ENCODE measurements around the gene ACVR2B. TPM values are rescaled to one million over a fixed set of nuclear protein-coding genes. Genes with fewer than 3 reads are reported as not detected.

The ACVR2B gene
- total RNA-seq, 1 experiment from 2014 or later = 2.8 TPM

DNA sequence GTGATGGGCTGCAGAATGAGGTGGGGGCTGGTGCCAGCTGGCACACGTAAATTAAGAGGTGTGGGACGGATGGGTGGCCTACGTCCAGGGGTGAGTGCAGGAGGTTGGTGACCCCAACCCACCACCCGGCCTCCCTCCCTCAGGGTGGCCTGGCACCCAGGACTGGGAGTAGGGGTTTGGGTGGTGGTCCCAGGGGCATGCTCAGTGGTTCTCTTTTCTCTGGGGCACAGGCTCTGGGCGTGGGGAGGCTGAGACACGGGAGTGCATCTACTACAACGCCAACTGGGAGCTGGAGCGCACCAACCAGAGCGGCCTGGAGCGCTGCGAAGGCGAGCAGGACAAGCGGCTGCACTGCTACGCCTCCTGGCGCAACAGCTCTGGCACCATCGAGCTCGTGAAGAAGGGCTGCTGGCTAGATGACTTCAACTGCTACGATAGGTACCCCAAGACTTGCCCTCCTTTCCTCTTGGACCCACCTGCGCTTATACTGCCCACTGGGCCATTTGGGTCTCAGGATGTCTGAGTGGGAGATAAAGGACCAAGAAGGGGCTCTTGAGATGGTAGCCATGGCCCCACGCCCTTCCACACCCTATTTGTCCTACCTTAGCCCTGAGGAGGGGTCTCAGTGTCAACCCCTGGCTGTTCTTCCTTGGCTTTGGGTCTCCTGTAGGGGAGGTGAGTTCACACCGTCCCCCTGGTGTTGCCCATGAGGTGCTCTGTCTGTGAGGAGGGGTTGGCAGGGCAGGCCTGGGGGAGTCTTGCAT is 23.5 kb downstream of the ACVR2B start:
- DNase-seq (ENCODE audit: low read depth, low spot score) (no peak), ATAC-seq (no peak)
- Histone ChIP-seq H3K27me3 (ENCODE audit: control insufficient read depth, insufficient read depth, low read length) (no peaks in the 10 kb centered on the region), H3K9me3 (ENCODE audit: control insufficient read depth, insufficient read depth, low read depth, low read length) (no peaks in the 10 kb centered on the region), H3K4me3 (ENCODE audit: low read depth in 2 of 2, low read length in 2 of 2) (no peak overlapping the region), H3K36me3 (ENCODE audit: control insufficient read depth, insufficient read depth, low read length) (no peaks in the 10 kb centered on the region), H3K27ac (ENCODE audit: low read length) (no peak overlapping the region), H3K4me1 (ENCODE audit: control insufficient read depth, insufficient read depth, low read length) (no peaks in the 10 kb centered on the region)
- in situ Hi-C loops (cut with HindIII; ENCODE audit: low pct_unique_long_range_greater_than_20kb, low sequenced_read_pairs) (no loop called here), intact Hi-C loops (cut with micrococcal nuclease; ENCODE audit: unreplicated experiment) (no loop called here)
- POLR2A ChIA-PET = no interaction called here
- BruUV-seq (replicated peaks) = no TSS peak
- CTCF ChIA-PET = no interaction called here
- no peak for TF ChIP-seq TCF7L2 (IDR thresholded peaks at IDR 0.05; ENCODE audit: low read depth, low read length)
- TF ChIP-seq REST (IDR thresholded peaks at IDR 0.05; ENCODE audit: insufficient read depth in 1 of 2, low read depth in 2 of 2, low read length in 1 of 2) = no peak
- TF ChIP-seq, protein P1, sequence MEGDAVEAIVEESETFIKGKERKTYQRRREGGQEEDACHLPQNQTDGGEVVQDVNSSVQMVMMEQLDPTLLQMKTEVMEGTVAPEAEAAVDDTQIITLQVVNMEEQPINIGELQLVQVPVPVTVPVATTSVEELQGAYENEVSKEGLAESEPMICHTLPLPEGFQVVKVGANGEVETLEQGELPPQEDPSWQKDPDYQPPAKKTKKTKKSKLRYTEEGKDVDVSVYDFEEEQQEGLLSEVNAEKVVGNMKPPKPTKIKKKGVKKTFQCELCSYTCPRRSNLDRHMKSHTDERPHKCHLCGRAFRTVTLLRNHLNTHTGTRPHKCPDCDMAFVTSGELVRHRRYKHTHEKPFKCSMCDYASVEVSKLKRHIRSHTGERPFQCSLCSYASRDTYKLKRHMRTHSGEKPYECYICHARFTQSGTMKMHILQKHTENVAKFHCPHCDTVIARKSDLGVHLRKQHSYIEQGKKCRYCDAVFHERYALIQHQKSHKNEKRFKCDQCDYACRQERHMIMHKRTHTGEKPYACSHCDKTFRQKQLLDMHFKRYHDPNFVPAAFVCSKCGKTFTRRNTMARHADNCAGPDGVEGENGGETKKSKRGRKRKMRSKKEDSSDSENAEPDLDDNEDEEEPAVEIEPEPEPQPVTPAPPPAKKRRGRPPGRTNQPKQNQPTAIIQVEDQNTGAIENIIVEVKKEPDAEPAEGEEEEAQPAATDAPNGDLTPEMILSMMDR (IDR thresholded peaks at IDR 0.05) = no peak
- no peak for TF ChIP-seq POLR2AphosphoS5 (IDR thresholded peaks at IDR 0.05; ENCODE audit: low read depth, low read length)
- no peak for TF ChIP-seq SIN3A (IDR thresholded peaks at IDR 0.05; ENCODE audit: borderline replicate concordance, insufficient read depth, low read depth, low read length)

GRCh38 chr3:38477839-38478450 is 24.3 kb downstream of the ACVR2B start:
- Histone ChIP-seq H3K4me3 (ENCODE audit: low read depth in 2 of 2, low read length in 2 of 2) (no peak overlapping the region), H3K9me3 (ENCODE audit: control insufficient read depth, insufficient read depth, low read depth, low read length) (no peaks in the 10 kb centered on the region), H3K27ac (ENCODE audit: low read length) (no peak overlapping the region), H3K36me3 (ENCODE audit: control insufficient read depth, insufficient read depth, low read length) (no peaks in the 10 kb centered on the region), H3K27me3 (ENCODE audit: control insufficient read depth, insufficient read depth, low read length) (no peaks in the 10 kb centered on the region), H3K4me1 (ENCODE audit: control insufficient read depth, insufficient read depth, low read length) (no peaks in the 10 kb centered on the region)
- CTCF ChIA-PET = interaction anchor here (0.6 kb wide), 1 partner anchor 125 kb away, joined by 5 read pairs; no protein-coding TSS in a partner anchor
- DNase-seq (ENCODE audit: low read depth, low spot score) (no peak), ATAC-seq (no peak)
- intact Hi-C loops (cut with micrococcal nuclease; ENCODE audit: unreplicated experiment) = no loop called here
- TF ChIP-seq, protein P1 (IDR thresholded peaks at IDR 0.05) = no peak
- TF ChIP-seq TCF7L2 (IDR thresholded peaks at IDR 0.05; ENCODE audit: low read depth, low read length) (no peak), REST (IDR thresholded peaks at IDR 0.05; ENCODE audit: insufficient read depth in 1 of 2, low read depth in 2 of 2, low read length in 1 of 2) (no peak), POLR2AphosphoS5 (IDR thresholded peaks at IDR 0.05; ENCODE audit: low read depth, low read length) (no peak), SIN3A (IDR thresholded peaks at IDR 0.05; ENCODE audit: borderline replicate concordance, insufficient read depth, low read depth, low read length) (no peak)
- POLR2A ChIA-PET = no interaction called here
- BruUV-seq (replicated peaks) = no TSS peak
- in situ Hi-C loops (cut with HindIII; ENCODE audit: low pct_unique_long_range_greater_than_20kb, low sequenced_read_pairs) = no loop called here
